NT2/D1 (cell line): ENCODE results near the gene FRY.

Experiments
- DNase-seq: peaks from one replicate; pipeline ENCODE4 v3.0.0-alpha.2; 2011; ENCODE audit warnings: low read depth, low spot score
- H3K27me3 ChIP-seq: 2 replicates; pipeline ENCODE4 v1.6.0; 2011; ENCODE audit warnings: mild to moderate bottlenecking; ENCODE audit not compliant: insufficient read length, insufficient read depth
- H3K36me3 ChIP-seq: 2 replicates; pipeline ENCODE4 v1.6.1; 2011; ENCODE audit warnings: mild to moderate bottlenecking, low read length, mixed read lengths; ENCODE audit not compliant: insufficient read depth, insufficient read length
- H3K4me1 ChIP-seq: 2 replicates; pipeline ENCODE4 v1.5.1; 2011; ENCODE audit not compliant: insufficient read depth, insufficient read length
- H3K4me3 ChIP-seq: 2 replicates; pipeline ENCODE4 v1.5.1; 2011; ENCODE audit warnings: low read depth; ENCODE audit not compliant: insufficient read length
- H3K9ac ChIP-seq: 2 replicates; pipeline ENCODE4 v1.6.0; 2011; ENCODE audit warnings: low read depth; ENCODE audit not compliant: insufficient read length
- H3K9me3 ChIP-seq: 2 replicates; pipeline ENCODE4 v1.5.1; 2011; ENCODE audit warnings: mild to moderate bottlenecking, low read length; ENCODE audit not compliant: insufficient read depth
- SUZ12 ChIP-seq: IDR thresholded peaks from 2 replicates; pipeline ENCODE4 v1.6.1; 2011; ENCODE audit not compliant: insufficient read length, insufficient read depth; ENCODE audit errors: extremely low read depth
- YY1 ChIP-seq: IDR thresholded peaks from 2 replicates; pipeline ENCODE4 v1.6.1; 2011; ENCODE audit not compliant: insufficient read length, insufficient read depth
- ZNF274 ChIP-seq: IDR thresholded peaks from 2 replicates; pipeline ENCODE4 v1.6.1; 2011; ENCODE audit warnings: mild to moderate bottlenecking, low read depth, low read length

FRY gene

DNA sequence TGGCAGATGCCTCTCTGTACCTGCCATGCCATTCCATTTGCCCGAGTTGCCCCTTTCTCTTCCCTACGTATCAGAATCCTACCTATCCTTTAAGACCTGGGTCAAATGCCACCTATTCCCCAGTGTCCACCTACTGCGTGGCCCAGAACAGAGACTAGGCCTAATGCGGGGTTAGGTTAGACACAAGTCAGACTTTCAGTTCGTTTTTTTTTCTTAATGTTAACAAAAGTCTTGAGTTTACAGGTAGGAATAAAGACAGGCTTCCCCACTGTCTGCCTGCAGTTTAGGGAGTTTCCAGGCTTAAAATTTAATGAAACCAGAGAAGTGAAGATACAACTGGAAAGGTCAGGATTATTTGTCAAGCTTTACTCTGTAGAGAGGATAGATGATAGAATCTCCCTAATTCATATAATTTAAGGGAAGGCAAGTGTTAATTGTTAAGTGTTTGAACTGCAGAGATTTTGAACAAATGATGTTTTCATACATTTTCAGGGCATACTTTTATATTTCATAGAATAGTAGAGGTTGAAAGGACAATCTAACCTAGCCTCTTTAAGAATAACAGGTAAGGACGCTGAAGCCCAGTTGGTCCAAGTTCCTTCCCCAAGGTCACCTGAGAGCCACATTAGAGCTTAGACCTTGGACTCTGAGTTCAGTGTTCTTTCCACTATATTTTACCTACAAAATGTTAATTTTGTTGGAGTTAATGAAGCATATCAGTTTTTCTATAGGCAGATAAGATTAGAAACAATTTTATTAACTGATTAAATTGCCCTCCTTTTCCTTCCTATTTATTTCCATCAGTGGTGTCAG, 35.8 kb downstream of the FRY start:
- DNase-seq, result no peak
- no peak overlapping the region for H3K9ac ChIP-seq
- no peak overlapping the region for H3K4me3 ChIP-seq
- no peaks in the 10 kb centered on the region for H3K27me3 ChIP-seq
- TF ChIP-seq YY1 (no peak), SUZ12 (no peak), ZNF274 (no peak)
- no peaks in the 10 kb centered on the region for H3K9me3 ChIP-seq
- H3K4me1 ChIP-seq, result no peaks in the 10 kb centered on the region
- no peaks in the 10 kb centered on the region for H3K36me3 ChIP-seq

DNA sequence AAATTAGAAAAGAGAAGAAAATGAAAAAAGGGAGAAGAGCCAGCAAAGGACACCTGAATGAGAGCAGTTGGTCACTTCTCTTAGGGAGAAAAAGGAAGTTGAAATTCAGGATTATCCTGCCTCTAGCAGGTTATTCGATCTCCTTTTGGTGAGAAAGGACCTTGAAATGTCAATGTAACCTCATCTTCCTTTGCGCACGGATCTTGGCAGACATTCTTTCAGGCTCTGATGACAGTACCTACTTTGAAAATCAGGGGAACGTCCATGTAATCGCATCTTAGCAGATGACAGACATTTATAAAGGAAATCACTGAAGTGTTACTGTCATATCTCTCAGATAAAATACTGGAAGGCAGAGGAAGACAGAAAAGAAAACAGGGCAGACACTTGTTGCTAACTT, 36.7 kb downstream of the FRY start:
- H3K4me1 ChIP-seq, result no peaks in the 10 kb centered on the region
- no peak for TF ChIP-seq SUZ12
- no peak for TF ChIP-seq YY1
- no peak for TF ChIP-seq ZNF274
- no peak for DNase-seq
- no peaks in the 10 kb centered on the region for H3K9me3 ChIP-seq
- no peak overlapping the region for H3K9ac ChIP-seq
- no peaks in the 10 kb centered on the region for H3K27me3 ChIP-seq
- H3K4me3 ChIP-seq, result no peak overlapping the region
- H3K36me3 ChIP-seq, result no peaks in the 10 kb centered on the region

DNA sequence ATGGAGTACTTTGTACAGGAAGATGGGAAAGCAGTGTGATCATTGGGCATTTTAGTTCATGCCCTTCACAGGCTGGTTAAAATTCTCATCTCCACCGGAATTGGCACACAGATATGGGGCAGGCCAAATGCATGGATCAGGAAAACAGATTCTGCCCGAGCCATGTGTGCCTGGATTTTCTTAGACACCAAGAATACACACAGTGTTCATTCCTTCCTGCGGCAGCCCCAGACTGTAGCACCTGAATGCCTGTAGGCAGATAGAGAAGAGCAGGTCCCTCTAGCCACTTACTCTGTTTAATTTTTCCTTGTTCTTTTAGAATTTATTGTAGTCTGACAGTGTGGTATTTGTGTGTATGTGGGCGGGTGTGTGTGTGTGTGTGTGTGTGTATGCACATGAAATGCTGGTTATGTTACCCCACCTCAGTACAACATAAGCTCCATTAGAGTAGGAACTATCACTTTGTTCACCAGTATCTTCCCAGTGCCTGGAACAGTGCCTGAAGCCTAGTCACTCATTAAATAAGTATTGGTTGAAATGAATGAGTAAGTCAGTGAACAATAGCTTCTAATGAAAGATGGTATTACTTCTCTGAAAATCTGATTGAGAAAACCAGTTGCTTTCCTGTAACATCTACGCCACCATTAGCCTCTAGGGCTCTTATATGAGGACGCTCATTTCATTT, 41.7 kb downstream of the FRY start:
- Histone ChIP-seq H3K4me3 (no peak overlapping the region), H3K9me3 (no peaks in the 10 kb centered on the region), H3K27me3 (no peaks in the 10 kb centered on the region), H3K4me1 (no peaks in the 10 kb centered on the region), H3K36me3 (no peaks in the 10 kb centered on the region), H3K9ac (no peak overlapping the region)
- DNase-seq, result no peak
- TF ChIP-seq YY1 (no peak), ZNF274 (no peak), SUZ12 (no peak)

DNA sequence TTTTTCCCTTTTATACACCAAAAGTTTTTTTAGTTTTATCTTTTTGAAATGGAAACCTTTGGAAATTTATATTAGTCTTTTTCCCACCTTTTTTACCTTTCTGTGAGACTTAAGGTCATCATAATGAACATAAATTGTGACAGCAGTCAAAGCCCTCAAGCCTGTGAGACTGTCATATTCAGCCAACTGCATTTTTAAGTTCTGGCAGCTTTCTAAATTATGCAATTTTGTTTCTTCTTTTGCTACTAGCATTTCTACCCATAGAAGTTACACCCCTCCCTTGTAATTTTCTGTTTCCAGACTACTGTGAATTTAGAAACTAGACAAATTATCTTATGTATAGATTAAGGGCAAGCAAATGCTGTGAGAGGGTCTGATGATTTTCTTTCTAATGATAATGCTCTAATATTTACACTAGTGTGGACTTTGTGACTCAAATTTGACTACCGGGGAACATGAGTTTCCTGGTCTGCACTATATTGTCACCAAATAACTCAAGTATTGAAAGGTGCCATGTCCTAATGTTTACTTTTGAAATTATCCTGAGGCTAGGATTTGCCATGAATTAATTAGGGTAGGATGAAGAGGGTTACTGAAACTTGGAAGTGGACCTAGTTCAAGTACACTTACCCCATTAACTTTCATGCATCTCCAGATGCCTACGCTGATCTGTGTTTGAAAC, 43.7 kb downstream of the FRY start:
- H3K4me3 ChIP-seq, result no peak overlapping the region

DNA sequence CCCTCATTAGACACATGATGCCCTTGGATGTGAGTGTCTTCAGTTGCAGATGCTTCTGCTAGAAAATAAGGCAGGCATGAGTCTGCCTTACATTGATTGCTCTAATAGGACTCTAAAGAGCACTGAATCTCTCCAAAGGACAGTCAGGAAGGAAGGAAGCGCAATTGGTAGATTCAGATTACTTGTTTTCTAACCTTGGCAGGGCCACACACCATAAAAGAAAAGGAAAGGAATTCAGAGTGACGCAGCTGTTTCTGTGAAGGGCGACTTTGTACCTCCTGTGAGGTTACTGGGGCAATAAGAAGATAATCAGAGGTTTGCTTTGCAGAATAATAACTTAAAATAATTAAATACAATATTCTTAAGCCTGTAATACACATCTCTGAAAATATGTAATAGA, 48.0 kb downstream of the FRY start:
- Histone ChIP-seq H3K9me3 (no peaks in the 10 kb centered on the region), H3K9ac (no peak overlapping the region), H3K27me3 (no peaks in the 10 kb centered on the region), H3K4me1 (no peaks in the 10 kb centered on the region), H3K4me3 (no peak overlapping the region), H3K36me3 (no peaks in the 10 kb centered on the region)
- DNase-seq, result no peak
- TF ChIP-seq ZNF274 (no peak), YY1 (no peak), SUZ12 (no peak)

More for the DNA sequence above, 43.7 kb downstream of the FRY start:
- no peaks in the 10 kb centered on the region for H3K36me3 ChIP-seq
- H3K9me3 ChIP-seq, result no peaks in the 10 kb centered on the region
- H3K4me1 ChIP-seq, result no peaks in the 10 kb centered on the region
- no peak for DNase-seq
- no peak overlapping the region for H3K9ac ChIP-seq
- H3K27me3 ChIP-seq, result no peaks in the 10 kb centered on the region
- TF ChIP-seq SUZ12, result no peak
- no peak for TF ChIP-seq ZNF274
- TF ChIP-seq YY1, result no peak

DNA sequence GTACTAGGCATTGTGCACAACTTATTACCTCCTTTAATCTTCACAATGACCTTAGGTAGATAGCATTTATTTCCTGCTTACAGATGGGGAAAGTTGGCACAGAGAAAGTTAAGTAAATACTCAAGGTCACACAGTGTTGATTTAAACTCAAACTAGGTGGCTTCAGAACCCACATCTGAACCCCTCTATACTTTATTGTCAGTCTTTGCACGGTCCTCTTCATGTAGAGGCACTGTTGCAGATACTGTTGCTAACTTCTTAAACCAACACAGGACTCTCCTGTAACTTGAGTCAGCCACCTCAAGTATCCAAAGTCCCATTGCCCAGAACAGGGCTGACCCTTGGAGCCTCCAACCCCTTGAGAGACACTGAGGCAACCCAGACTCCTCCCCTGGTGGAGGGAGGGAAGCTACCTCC, 48.8 kb downstream of the FRY start:
- H3K36me3 ChIP-seq, result no peaks in the 10 kb centered on the region
- no peak overlapping the region for H3K9ac ChIP-seq
- no peaks in the 10 kb centered on the region for H3K9me3 ChIP-seq
- H3K4me1 ChIP-seq, result no peaks in the 10 kb centered on the region
- no peak overlapping the region for H3K4me3 ChIP-seq
- TF ChIP-seq ZNF274 (no peak), SUZ12 (no peak), YY1 (no peak)
- no peaks in the 10 kb centered on the region for H3K27me3 ChIP-seq
- no peak for DNase-seq

DNA sequence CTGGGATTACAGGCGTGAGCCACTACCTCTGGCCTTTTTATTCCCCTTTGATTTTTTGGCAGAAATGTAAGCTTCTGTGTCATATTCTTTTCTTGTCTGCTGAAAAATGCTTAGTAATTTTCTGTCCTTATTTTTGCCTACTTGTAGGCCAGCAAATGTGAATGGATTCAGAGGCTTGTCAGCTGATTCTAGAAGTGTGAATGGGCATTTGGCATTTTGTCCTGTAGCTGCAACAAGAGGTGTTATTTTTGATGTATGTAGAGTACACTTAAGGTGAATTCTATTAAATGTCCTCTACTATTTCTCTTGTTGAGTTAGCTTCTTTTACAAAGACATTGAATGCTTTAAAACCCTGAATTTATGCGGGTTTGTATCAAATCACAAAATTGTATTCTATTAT, 50.0 kb downstream of the FRY start:
- no peaks in the 10 kb centered on the region for H3K4me1 ChIP-seq
- no peak overlapping the region for H3K4me3 ChIP-seq
- H3K36me3 ChIP-seq, result no peaks in the 10 kb centered on the region
- H3K27me3 ChIP-seq, result no peaks in the 10 kb centered on the region
- no peak overlapping the region for H3K9ac ChIP-seq
- TF ChIP-seq ZNF274 (no peak), YY1 (no peak), SUZ12 (no peak)
- no peaks in the 10 kb centered on the region for H3K9me3 ChIP-seq
- no peak for DNase-seq
